GM12874 (cell line): ENCODE results near the gene FBXW5.
A peak's percentile ranks its signal among the peaks of the same experiment; 100 is the strongest.

ENCODE experiments used
- TF ChIP-seq, protein P1 (sequence below): IDR thresholded peaks from 2 replicates; pipeline ENCODE4 v1.5.1; 2011; ENCODE audit warnings: low read depth, mild to moderate bottlenecking, control low read depth, low read length, moderate library complexity; ENCODE audit not compliant: insufficient read depth

Gene FBXW5

DNA sequence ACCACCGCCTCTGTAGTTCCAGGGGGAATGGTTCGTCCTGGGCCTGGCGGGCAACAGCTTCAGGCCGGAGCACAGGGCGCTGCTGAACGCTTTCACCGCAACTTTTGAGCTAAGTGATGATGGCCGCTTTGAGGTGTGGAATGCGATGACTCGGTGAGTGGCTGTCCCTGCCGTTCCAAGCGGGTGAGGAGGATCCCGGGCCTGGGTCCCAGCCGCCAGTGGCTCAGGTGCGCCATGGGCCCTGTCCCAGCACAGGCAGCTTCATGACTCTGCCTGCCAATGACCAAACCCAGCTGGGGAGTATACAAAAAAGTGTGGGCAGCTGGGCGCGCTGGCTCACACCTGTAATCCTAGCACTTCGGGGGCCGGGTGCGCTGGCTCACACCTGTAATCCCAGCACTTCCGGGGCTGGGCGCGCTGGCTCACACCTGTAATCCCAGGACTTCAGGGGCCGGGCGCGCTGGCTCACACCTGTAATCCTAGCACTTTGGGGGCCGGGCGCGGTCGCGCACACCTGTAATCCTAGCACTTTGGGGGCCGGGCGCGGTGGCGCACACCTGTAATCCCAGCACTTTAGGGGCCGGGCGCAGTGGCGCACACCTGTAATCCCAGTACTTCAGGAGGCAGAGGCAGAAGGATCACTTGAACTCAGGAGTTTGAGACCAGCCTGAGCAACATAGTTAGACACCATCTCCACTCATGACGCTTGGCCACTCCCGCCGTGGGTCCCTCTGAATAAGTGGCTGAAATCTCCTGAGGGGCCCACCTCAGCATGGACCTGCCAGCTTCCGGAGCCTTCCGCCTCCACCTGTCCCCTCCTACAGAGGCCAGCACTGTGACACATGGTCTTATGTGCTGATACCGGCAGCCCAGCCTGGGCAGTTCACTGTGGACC, 8.6 kb upstream of the FBXW5 start:
- TF ChIP-seq, protein P1, sequence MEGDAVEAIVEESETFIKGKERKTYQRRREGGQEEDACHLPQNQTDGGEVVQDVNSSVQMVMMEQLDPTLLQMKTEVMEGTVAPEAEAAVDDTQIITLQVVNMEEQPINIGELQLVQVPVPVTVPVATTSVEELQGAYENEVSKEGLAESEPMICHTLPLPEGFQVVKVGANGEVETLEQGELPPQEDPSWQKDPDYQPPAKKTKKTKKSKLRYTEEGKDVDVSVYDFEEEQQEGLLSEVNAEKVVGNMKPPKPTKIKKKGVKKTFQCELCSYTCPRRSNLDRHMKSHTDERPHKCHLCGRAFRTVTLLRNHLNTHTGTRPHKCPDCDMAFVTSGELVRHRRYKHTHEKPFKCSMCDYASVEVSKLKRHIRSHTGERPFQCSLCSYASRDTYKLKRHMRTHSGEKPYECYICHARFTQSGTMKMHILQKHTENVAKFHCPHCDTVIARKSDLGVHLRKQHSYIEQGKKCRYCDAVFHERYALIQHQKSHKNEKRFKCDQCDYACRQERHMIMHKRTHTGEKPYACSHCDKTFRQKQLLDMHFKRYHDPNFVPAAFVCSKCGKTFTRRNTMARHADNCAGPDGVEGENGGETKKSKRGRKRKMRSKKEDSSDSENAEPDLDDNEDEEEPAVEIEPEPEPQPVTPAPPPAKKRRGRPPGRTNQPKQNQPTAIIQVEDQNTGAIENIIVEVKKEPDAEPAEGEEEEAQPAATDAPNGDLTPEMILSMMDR = no peak

DNA sequence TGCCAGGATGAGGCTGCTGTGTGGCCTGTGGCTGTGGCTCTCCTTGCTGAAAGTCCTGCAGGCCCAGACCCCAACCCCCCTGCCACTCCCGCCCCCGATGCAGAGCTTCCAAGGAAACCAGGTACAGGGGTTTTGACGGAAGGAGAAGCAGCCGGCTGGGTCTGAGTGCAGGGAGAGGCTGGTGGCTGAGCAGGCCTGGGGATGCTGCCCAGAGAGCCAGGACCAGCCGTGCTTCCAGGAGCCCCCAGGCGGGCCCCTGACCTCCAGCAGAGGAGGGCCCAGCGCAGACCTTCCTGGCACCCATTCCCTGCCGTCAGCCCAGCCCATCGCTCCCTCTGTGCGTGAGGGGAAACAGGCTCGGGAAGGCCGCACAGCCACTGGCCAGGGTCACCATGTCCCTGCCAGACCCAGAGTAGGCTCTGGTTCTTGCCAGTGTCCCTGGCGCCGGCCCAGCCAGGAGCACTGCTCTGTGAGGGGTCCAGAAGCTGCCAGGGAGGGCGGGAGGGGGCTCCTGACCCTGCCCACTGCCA, 7.8 kb upstream of the FBXW5 start:
- TF ChIP-seq, protein P1 = no peak

DNA sequence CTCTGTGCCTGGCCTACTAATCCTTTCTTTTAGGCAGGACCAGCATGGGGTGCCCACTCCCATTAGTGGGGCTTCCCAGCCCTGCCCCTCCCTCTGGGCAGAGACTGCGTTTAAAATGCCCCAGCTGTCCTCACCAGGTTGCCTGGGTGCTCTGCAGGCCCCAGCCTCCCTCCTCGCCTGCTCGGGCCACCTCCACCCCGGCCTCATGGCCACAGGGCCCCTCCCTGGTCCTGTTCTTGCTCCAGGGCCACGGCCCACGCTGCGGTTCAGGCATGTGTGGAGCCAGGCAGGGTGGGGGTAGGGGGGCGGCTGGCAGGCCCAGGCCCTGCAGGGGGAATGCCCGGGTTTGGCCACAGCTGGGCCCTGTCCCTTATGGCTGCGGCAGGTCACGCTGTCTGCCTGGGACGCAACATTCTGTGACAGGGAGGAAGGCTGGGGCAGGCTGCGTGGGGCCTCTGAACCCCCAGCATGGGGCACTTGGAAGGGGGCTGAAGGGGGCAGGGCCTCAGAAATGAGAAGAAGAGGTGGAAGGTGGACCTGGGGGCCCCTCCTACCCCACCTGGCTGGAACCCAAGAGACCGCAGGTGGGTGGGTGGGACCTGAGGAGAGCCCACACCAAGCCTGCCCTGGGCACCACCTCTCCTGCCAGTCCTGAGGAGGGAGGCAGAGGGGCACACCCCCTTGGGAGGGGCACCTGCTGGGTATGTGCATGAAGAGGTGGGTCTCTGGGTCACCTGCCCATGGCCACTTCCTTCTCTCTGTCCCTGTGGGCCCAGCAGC, 7.2 kb upstream of the FBXW5 start, which contains the start of gene LCN12:
LCN12 (plus strand) TSS at position 733 of the 780 bp plus-strand sequence. CDS start 55 bp downstream, outside the sequence.
- TF ChIP-seq, protein P1 = no peak

DNA sequence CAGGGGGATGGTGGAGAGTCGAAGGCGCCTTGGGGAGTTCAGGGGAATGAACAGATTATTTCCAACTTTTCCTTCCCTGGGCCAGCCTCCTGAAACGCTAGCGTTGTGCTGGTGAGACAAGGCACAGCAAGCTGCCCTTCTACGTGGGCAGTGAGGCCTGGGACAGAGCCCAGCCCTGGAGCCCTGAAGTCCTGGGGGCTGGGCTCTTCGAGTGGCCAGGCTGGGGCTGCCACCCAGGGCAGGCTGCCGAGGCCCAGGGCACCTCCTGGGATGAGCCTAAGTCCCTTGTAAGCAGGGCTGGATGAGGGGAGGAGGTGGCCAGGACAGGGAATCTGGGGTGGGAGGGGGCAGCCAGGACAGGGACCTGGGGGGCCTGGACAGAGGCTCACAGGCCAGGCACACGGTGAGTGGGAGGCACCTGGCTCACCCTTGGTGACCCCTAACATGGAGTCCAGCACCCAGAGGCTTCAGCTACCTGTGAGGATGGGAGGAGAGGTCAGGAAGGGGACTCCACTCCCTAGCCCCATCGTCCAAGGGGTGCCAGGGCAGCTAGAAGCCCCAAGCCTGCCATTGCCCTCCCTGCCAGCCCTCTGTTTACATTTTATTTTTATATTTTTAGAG, 6.2 kb upstream of the FBXW5 start:
- TF ChIP-seq, protein P1 = no peak

DNA sequence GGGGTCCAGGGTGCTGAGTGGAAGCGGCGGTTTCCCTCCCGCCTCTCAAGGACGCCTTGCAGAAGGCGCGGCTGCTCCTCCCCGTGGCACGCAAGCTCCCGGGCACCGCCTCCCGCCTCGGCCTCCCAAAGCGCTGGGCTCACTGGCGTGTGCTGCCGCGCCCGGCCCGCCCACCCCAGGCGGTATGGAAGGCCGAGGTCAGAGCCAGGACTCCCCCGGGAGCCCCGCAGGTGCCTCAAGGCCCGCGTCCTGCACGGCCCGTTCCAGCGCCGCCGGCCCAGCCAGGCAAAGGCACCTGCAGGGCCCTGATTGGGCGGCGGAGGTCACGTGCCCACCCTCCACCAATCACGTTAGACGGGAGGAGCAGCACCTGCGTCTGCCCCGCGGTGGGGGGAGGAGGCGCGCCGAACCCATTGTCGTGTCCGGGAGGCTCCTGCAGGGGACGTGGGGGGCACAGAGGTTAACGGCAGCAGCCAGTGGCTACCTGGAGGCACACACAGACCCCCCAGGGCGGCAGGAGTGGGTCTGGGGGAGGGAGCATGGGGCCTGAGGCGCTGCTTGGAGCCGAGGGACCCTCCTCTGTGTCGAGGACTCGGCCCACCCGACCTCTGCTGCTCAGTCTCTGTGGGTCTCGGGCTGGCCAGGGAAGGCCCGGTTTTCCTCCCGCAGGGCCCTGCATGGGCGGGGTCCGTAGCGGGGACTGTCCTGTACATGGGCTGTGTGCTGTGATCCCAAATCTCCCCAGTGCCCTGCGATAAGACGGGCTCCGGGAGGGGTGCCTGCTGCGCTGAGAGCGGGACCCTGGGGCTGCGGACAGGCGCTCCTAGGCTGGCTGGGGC, 5.5 kb upstream of the FBXW5 start:
- TF ChIP-seq, protein P1 = peak; percentile 47

DNA sequence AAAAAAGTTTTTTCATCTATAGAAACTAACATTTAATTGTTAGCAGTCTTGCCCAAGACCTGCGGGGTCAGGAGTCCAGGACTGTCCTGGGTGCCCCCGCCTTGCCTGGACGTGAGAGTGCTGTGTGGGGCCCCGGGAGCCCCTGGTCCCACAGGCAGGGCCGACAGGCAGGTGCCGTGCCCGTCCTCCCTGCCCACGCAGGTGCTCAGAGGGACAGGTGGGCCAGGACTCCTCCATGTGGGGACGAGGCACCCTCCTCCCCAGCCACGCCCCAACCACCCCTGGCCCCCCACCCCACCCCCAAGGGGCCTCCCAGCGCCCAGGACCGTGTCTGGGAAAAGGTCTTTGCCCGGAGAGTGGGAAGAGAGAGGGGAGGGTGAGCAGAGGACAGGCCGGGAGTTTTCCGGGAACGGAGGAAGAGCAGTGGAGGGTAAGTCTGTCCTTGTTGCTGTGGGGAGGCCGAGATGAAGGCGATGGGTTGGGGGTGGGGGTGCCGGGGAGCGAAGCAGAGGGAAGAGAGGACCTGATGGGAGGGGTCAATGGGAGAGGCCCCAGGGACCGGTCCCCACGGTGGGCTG, 4.8 kb upstream of the FBXW5 start:
- TF ChIP-seq, protein P1 = no peak
